HG02852 (cell line): Measurements from ENCODE around the gene CD302.
A peak's percentile ranks its signal among the peaks of the same experiment; 100 is the strongest.
"Not testable (repeated sequence)": the region's sequence is repeated elsewhere in the genome, so short reads cannot be mapped to it uniquely, and the experiment has no call there.

Source experiments
- ATAC-seq: cut with Tn5 transposase; IDR thresholded peaks from one replicate; pipeline ENCODE4 v1.9.1; 2021; ENCODE audit warnings: mild to moderate bottlenecking, moderate library complexity; ENCODE audit not compliant: unreplicated experiment

Gene CD302

GRCh38 chr2:159797543-159798375, at the start of gene CD302:
CD302 (minus strand) TSS chr2:159798208; CDS start chr2:159798198, 10 bp downstream.
- peak; percentile 73 for ATAC-seq

GRCh38 chr2:159846564-159846963, 48.6 kb upstream of the CD302 start:
- ATAC-seq, result no peak

- no peak for ATAC-seq
Measured at GRCh38 chr2:159840616-159841015, 42.6 kb upstream of the CD302 start.

- ATAC-seq, result peak; percentile 56
Measured at GRCh38 chr2:159832858-159833257, 34.9 kb upstream of the CD302 start.

- no peak for ATAC-seq
Measured at GRCh38 chr2:159832026-159832425, 34.0 kb upstream of the CD302 start.

- no peak for ATAC-seq
Measured at GRCh38 chr2:159829376-159829775, 31.4 kb upstream of the CD302 start.

GRCh38 chr2:159828738-159829137, 30.7 kb upstream of the CD302 start:
- no peak for ATAC-seq

- not testable (repeated sequence) for ATAC-seq
Measured at GRCh38 chr2:159822478-159822833, 24.4 kb upstream of the CD302 start.

GRCh38 chr2:159821775-159822477, 23.9 kb upstream of the CD302 start:
- ATAC-seq, result not testable (repeated sequence)

GRCh38 chr2:159818940-159819339, 20.9 kb upstream of the CD302 start:
- ATAC-seq, result no peak

GRCh38 chr2:159817283-159817682, 19.3 kb upstream of the CD302 start:
- no peak for ATAC-seq

GRCh38 chr2:159811232-159811631, 13.2 kb upstream of the CD302 start:
- no peak for ATAC-seq

- no peak for ATAC-seq
Measured at GRCh38 chr2:159808032-159808425, 10.0 kb upstream of the CD302 start.

GRCh38 chr2:159807183-159808031, 9.4 kb upstream of the CD302 start:
- ATAC-seq, result no peak

- no peak for ATAC-seq
Measured at GRCh38 chr2:159804941-159805340, 6.9 kb upstream of the CD302 start.

GRCh38 chr2:159803235-159803962, 5.4 kb upstream of the CD302 start:
- ATAC-seq, result no peak

- no peak for ATAC-seq
Measured at GRCh38 chr2:159802673-159803072, 4.7 kb upstream of the CD302 start.

- ATAC-seq, result no peak
Measured at GRCh38 chr2:159799833-159800232, 1.8 kb upstream of the CD302 start.

- ATAC-seq, result no peak
Measured at GRCh38 chr2:159798376-159798725, 343 bp upstream of the CD302 start.

GRCh38 chr2:159797225-159797542, 824 bp downstream of the CD302 start:
- no peak for ATAC-seq
